Stomach (tissue), 4 donors: ENCODE data around the gene CENPU.

ENCODE experiments used
- CTCF ChIP-seq, 7 experiments: fragments of 450-650 bp in 4 of 7; fragments of 200-600 bp in 3 of 7; sonication (generic) in 3 of 7; IDR thresholded peaks; one replicate each; pipeline ENCODE4 v1.5.1; 2016 to 2019; ENCODE audit warnings: antibody characterized with exemption in 7 of 7, control low read depth in 2 of 7, mild to moderate bottlenecking in 1 of 7
- EP300 ChIP-seq: sonication (generic); formaldehyde crosslinking; IDR thresholded peaks from one replicate; pipeline ENCODE4 v1.6.1; 2017; ENCODE audit warnings: antibody characterized with exemption
- POLR2A ChIP-seq, 4 donors: fragments of 450-650 bp; IDR thresholded peaks; one replicate each; pipeline ENCODE4 v1.6.1; 2016; ENCODE audit warnings: antibody characterized with exemption in 4 of 4, control low read depth in 2 of 4, mild to moderate bottlenecking in 1 of 4, moderate library complexity in 1 of 4
- POLR2AphosphoS5 ChIP-seq, 3 donors: sonication (generic); formaldehyde crosslinking; IDR thresholded peaks; one replicate each; pipeline ENCODE4 v1.6.1; 2016; ENCODE audit warnings: antibody characterized with exemption in 3 of 3

GRCh38 chr4:184664445-184665210 lies 69.3 kb downstream of the CENPU start:
- TF ChIP-seq EP300: no peak
- no peak for TF ChIP-seq CTCF (IDR thresholded peaks at IDR 0.05)
- TF ChIP-seq POLR2A (IDR thresholded peaks at IDR 0.05): no peak
- no peak for TF ChIP-seq POLR2AphosphoS5 (IDR thresholded peaks at IDR 0.05)
